ENCODE measurements around the gene ACSS3.

The ACSS3 gene

DNA sequence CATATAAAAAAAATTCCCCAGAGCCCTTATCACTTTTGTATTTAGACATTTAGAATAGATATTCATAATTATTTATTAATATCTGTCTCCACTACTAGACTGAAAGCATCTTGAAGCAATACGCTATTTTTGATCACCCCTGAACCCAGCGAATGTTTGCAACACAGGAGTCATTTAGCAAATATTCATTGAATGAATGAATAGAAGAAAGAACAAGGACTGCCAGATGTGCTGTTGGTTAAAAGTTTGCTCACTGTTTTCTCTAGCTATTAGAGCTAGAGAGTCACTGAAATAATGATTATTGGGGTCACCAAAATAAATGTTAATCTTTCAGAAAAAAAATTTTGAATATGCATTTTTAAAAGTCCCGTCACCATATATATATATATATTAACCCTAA lies 174.3 kb downstream of the ACSS3 start:
- Histone ChIP-seq H3K4me1 (ENCODE audit: control insufficient read depth in 1 of 2, insufficient read depth in 2 of 2, low read length in 2 of 2) (no peaks in the 10 kb centered on the region), H3K9ac (ENCODE audit: low read depth in 1 of 2, low read length in 2 of 2) (no peak overlapping the region), H3K27ac (ENCODE audit: low read depth, low read length) (no peak overlapping the region), H3K4me3 (ENCODE audit: low read depth in 1 of 2, low read length in 2 of 2) (no peak overlapping the region), H3K27me3 (ENCODE audit: control insufficient read depth in 1 of 2, insufficient read depth in 2 of 2, low read length in 2 of 2) (no peaks in the 10 kb centered on the region), H3K36me3 (ENCODE audit: control insufficient read depth in 1 of 2, insufficient read depth in 2 of 2, low read length in 2 of 2) (no peaks in the 10 kb centered on the region), H3K9me3 (ENCODE audit: control insufficient read depth in 1 of 2, low read length in 2 of 2) (no peaks in the 10 kb centered on the region)

DNA sequence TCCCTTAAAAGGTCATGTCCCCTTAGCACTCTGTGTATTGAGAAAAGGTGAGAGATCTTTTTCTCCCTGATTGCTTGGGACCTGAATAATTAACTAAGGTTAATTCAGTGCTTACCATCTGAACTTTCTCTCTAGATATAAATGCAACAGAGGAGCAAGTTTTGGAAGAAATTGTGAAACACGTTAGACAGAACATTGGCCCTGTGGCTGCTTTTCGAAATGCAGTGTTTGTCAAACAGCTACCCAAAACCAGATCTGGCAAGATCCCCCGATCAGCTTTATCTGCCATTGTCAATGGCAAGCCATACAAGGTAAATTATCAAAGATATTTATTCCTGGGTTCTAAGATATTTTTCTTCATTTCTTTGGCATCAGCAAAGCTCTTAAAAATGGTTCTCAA lies 175.5 kb downstream of the ACSS3 start:
- H3K36me3 ChIP-seq (ENCODE audit: control insufficient read depth in 1 of 2, insufficient read depth in 2 of 2, low read length in 2 of 2), result no peaks in the 10 kb centered on the region
- H3K9me3 ChIP-seq (ENCODE audit: control insufficient read depth in 1 of 2, low read length in 2 of 2), result no peaks in the 10 kb centered on the region
- H3K4me1 ChIP-seq (ENCODE audit: control insufficient read depth in 1 of 2, insufficient read depth in 2 of 2, low read length in 2 of 2), result no peaks in the 10 kb centered on the region
- no peaks in the 10 kb centered on the region for H3K27me3 ChIP-seq (ENCODE audit: control insufficient read depth in 1 of 2, insufficient read depth in 2 of 2, low read length in 2 of 2)
- no peak overlapping the region for H3K27ac ChIP-seq (ENCODE audit: low read depth, low read length)
- no peak overlapping the region for H3K9ac ChIP-seq (ENCODE audit: low read depth in 1 of 2, low read length in 2 of 2)
- H3K4me3 ChIP-seq (ENCODE audit: low read depth in 1 of 2, low read length in 2 of 2), result no peak overlapping the region

DNA sequence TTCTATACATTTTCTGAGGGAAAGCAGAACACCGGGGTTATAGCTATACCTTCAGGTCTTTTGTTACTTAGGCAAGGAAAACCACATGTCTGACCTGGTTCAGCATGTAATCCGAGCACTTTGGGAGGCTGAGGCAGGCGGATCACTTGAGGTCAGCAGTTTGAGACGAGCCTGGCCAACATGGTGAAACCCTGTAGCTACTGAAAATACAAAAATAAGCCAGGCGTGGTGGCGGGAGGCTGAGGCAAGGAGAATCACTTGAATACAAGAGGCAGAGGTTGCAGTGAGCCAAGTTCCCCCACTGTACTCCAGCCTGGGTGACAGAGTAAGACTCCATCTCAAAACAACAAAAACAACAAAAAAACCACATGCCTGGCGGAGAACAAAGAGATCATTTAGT lies 177.6 kb downstream of the ACSS3 start:
- H3K27me3 ChIP-seq (ENCODE audit: control insufficient read depth in 1 of 2, insufficient read depth in 2 of 2, low read length in 2 of 2), result no peaks in the 10 kb centered on the region
- H3K9ac ChIP-seq (ENCODE audit: low read depth in 1 of 2, low read length in 2 of 2), result no peak overlapping the region
- no peaks in the 10 kb centered on the region for H3K9me3 ChIP-seq (ENCODE audit: control insufficient read depth in 1 of 2, low read length in 2 of 2)
- no peak overlapping the region for H3K4me3 ChIP-seq (ENCODE audit: low read depth in 1 of 2, low read length in 2 of 2)
- H3K4me1 ChIP-seq (ENCODE audit: control insufficient read depth in 1 of 2, insufficient read depth in 2 of 2, low read length in 2 of 2), result no peaks in the 10 kb centered on the region
- H3K36me3 ChIP-seq (ENCODE audit: control insufficient read depth in 1 of 2, insufficient read depth in 2 of 2, low read length in 2 of 2), result no peaks in the 10 kb centered on the region
- no peak overlapping the region for H3K27ac ChIP-seq (ENCODE audit: low read depth, low read length)

DNA sequence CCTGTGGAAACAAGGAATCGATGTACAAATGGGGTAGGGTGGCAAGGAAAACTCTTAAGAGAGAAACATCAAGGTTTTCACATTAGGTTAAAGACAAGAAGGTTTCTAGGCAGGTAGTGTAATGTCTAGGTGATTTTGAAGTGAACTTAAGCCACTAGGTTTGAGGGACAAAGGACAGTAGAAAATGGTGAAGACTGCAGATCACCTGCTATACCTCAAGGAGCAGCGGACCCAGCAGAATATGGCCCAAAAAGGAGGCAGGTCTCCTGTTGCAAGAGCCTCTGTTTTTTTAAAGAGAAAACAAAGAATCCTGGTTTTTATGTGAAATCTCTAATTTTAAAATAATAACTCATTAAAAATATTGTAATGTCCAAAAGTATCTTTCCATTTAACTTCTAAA lies 178.1 kb downstream of the ACSS3 start:
- no peak overlapping the region for H3K4me3 ChIP-seq (ENCODE audit: low read depth in 1 of 2, low read length in 2 of 2)
- H3K27ac ChIP-seq (ENCODE audit: low read depth, low read length), result no peak overlapping the region
- no peaks in the 10 kb centered on the region for H3K36me3 ChIP-seq (ENCODE audit: control insufficient read depth in 1 of 2, insufficient read depth in 2 of 2, low read length in 2 of 2)
- H3K4me1 ChIP-seq (ENCODE audit: control insufficient read depth in 1 of 2, insufficient read depth in 2 of 2, low read length in 2 of 2), result no peaks in the 10 kb centered on the region
- no peaks in the 10 kb centered on the region for H3K9me3 ChIP-seq (ENCODE audit: control insufficient read depth in 1 of 2, low read length in 2 of 2)
- no peak overlapping the region for H3K9ac ChIP-seq (ENCODE audit: low read depth in 1 of 2, low read length in 2 of 2)
- H3K27me3 ChIP-seq (ENCODE audit: control insufficient read depth in 1 of 2, insufficient read depth in 2 of 2, low read length in 2 of 2), result no peaks in the 10 kb centered on the region

DNA sequence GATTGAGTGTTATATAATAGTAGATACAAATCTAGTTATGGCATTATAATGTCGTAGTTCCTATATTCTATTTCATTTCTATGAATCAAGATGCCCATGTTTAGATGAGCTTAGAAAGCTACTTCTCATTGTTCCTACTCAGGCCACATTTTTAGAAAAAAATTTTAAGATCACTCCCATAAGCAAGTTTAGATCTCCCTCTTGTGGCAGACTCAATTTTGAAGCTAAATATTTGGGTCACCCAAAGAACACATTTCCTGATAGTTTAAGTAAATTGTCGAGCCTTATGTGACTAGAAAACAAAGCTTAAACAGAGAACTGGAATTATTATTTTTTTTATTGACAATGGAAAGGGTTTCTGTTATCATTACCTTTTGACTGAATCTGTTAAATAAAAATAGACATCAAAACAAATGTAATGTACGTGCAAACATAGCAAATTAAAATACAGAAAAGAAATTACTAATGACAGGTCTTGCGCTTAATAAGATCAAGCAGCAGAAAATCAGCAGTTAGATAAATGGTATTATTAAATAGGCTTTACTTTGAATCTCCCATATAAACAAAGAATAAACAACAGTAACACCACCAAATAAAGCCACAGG lies 180.2 kb downstream of the ACSS3 start:
- H3K27ac ChIP-seq (ENCODE audit: low read depth, low read length), result no peak overlapping the region
- H3K9ac ChIP-seq (ENCODE audit: low read depth in 1 of 2, low read length in 2 of 2), result no peak overlapping the region
- H3K36me3 ChIP-seq (ENCODE audit: control insufficient read depth in 1 of 2, insufficient read depth in 2 of 2, low read length in 2 of 2), result no peaks in the 10 kb centered on the region
- no peaks in the 10 kb centered on the region for H3K4me1 ChIP-seq (ENCODE audit: control insufficient read depth in 1 of 2, insufficient read depth in 2 of 2, low read length in 2 of 2)
- no peaks in the 10 kb centered on the region for H3K9me3 ChIP-seq (ENCODE audit: control insufficient read depth in 1 of 2, low read length in 2 of 2)
- no peaks in the 10 kb centered on the region for H3K27me3 ChIP-seq (ENCODE audit: control insufficient read depth in 1 of 2, insufficient read depth in 2 of 2, low read length in 2 of 2)
- no peak overlapping the region for H3K4me3 ChIP-seq (ENCODE audit: low read depth in 1 of 2, low read length in 2 of 2)

DNA sequence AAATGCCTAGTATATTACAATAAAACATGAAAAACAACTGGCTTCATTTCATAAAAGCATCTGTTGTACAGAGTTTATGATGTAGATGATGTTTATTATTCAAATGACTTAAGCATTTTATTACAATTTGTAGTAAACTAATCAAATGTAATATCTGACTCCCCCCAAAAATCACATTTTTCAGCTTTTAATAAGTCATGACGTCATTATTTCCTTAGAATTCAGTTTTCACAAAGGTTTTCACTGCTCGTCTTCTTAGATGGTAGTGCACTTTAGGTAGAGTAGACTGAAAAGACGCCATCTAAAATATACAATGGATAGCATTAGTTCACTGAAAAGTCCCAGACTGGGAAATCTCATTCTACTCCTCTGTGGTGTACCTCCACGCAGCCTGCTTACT lies 181.5 kb downstream of the ACSS3 start:
- Histone ChIP-seq H3K27ac (ENCODE audit: low read depth, low read length) (no peak overlapping the region), H3K9me3 (ENCODE audit: control insufficient read depth in 1 of 2, low read length in 2 of 2) (no peaks in the 10 kb centered on the region), H3K36me3 (ENCODE audit: control insufficient read depth in 1 of 2, insufficient read depth in 2 of 2, low read length in 2 of 2) (no peaks in the 10 kb centered on the region), H3K27me3 (ENCODE audit: control insufficient read depth in 1 of 2, insufficient read depth in 2 of 2, low read length in 2 of 2) (no peaks in the 10 kb centered on the region), H3K4me3 (ENCODE audit: low read depth in 1 of 2, low read length in 2 of 2) (no peak overlapping the region), H3K9ac (ENCODE audit: low read depth in 1 of 2, low read length in 2 of 2) (no peak overlapping the region), H3K4me1 (ENCODE audit: control insufficient read depth in 1 of 2, insufficient read depth in 2 of 2, low read length in 2 of 2) (no peaks in the 10 kb centered on the region)

DNA sequence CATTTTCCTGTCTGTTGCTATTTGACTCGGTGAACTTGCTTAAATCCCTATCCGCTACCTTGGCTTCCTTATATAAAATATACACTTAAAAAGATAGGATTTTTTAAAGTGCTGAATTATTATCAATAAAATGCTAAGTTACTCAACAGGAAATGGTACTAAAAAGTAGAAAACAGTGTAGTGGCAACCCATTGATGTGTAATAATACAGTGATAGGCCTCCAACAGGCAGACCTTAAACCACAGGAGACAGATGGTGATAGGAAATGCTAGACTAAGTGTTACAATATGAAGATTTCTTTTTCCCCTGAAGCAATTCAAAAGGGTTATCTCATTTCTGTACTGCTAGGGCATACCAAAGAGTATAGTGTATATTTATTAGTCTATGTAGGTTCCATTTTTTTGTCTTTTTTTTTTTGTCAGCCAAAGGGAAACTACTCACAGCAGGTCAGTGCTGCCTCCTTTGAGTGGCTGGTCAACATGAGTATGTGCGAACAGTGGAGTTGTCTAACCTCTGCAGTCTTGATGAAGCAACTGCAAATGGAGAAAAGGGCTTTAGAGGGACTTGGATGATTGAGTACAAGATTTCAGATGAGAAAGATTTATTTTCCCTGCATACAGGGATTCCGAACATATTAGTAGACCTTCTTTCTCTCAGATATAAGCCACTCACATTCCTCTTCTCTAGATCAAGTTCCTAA lies 183.8 kb downstream of the ACSS3 start:
- no peak overlapping the region for H3K4me3 ChIP-seq (ENCODE audit: low read depth in 1 of 2, low read length in 2 of 2)
- H3K4me1 ChIP-seq (ENCODE audit: control insufficient read depth in 1 of 2, insufficient read depth in 2 of 2, low read length in 2 of 2), result no peaks in the 10 kb centered on the region
- no peaks in the 10 kb centered on the region for H3K36me3 ChIP-seq (ENCODE audit: control insufficient read depth in 1 of 2, insufficient read depth in 2 of 2, low read length in 2 of 2)
- H3K27me3 ChIP-seq (ENCODE audit: control insufficient read depth in 1 of 2, insufficient read depth in 2 of 2, low read length in 2 of 2), result no peaks in the 10 kb centered on the region
- no peak overlapping the region for H3K27ac ChIP-seq (ENCODE audit: low read depth, low read length)
- H3K9me3 ChIP-seq (ENCODE audit: control insufficient read depth in 1 of 2, low read length in 2 of 2), result no peaks in the 10 kb centered on the region
- no peak overlapping the region for H3K9ac ChIP-seq (ENCODE audit: low read depth in 1 of 2, low read length in 2 of 2)

DNA sequence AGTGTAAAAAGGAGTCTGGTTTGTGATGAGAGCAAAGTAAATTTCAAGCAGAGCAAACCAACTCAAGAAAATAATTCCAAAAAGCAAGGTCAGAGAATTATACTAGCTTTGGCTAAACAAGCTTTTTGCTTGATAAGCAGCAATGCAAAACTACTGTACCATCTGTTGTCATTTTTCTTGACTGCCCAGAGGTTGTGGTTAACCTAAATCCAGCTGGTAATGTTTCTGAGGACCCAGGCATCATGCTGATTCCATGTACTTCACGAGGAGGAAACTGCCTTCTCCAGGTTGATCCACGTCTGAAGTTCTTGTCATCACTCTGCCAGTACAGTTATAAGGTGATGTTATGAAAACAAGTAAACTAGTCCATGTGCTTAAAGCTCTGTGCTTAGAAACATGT lies 185.2 kb downstream of the ACSS3 start:
- Histone ChIP-seq H3K9me3 (ENCODE audit: control insufficient read depth in 1 of 2, low read length in 2 of 2) (no peaks in the 10 kb centered on the region), H3K9ac (ENCODE audit: low read depth in 1 of 2, low read length in 2 of 2) (no peak overlapping the region), H3K4me3 (ENCODE audit: low read depth in 1 of 2, low read length in 2 of 2) (no peak overlapping the region), H3K27me3 (ENCODE audit: control insufficient read depth in 1 of 2, insufficient read depth in 2 of 2, low read length in 2 of 2) (no peaks in the 10 kb centered on the region), H3K27ac (ENCODE audit: low read depth, low read length) (no peak overlapping the region), H3K36me3 (ENCODE audit: control insufficient read depth in 1 of 2, insufficient read depth in 2 of 2, low read length in 2 of 2) (no peaks in the 10 kb centered on the region), H3K4me1 (ENCODE audit: control insufficient read depth in 1 of 2, insufficient read depth in 2 of 2, low read length in 2 of 2) (no peaks in the 10 kb centered on the region)

DNA sequence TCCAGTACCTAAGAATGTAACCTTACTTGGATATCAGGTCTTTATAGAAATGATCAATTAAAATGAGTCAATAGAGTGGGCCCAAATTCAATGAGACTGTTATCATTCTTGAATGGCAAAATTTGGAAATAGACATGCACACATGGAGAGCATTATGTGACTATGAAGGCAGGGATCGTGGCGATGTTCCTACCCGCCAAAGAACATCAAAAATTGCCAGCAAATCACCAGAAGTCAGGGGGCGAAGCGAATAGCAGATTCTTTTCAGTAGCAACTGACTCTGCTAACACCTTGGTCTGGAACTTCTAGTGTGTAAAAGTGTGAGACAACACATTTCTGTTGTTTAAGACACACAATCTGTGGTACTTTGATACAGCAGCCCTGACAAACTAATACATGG lies 192.5 kb downstream of the ACSS3 start:
- Histone ChIP-seq H3K9me3 (ENCODE audit: control insufficient read depth in 1 of 2, low read length in 2 of 2) (no peaks in the 10 kb centered on the region), H3K4me1 (ENCODE audit: control insufficient read depth in 1 of 2, insufficient read depth in 2 of 2, low read length in 2 of 2) (no peaks in the 10 kb centered on the region), H3K4me3 (ENCODE audit: low read depth in 1 of 2, low read length in 2 of 2) (no peak overlapping the region), H3K36me3 (ENCODE audit: control insufficient read depth in 1 of 2, insufficient read depth in 2 of 2, low read length in 2 of 2) (no peaks in the 10 kb centered on the region), H3K27me3 (ENCODE audit: control insufficient read depth in 1 of 2, insufficient read depth in 2 of 2, low read length in 2 of 2) (no peaks in the 10 kb centered on the region), H3K9ac (ENCODE audit: low read depth in 1 of 2, low read length in 2 of 2) (no peak overlapping the region), H3K27ac (ENCODE audit: low read depth, low read length) (no peak overlapping the region)

DNA sequence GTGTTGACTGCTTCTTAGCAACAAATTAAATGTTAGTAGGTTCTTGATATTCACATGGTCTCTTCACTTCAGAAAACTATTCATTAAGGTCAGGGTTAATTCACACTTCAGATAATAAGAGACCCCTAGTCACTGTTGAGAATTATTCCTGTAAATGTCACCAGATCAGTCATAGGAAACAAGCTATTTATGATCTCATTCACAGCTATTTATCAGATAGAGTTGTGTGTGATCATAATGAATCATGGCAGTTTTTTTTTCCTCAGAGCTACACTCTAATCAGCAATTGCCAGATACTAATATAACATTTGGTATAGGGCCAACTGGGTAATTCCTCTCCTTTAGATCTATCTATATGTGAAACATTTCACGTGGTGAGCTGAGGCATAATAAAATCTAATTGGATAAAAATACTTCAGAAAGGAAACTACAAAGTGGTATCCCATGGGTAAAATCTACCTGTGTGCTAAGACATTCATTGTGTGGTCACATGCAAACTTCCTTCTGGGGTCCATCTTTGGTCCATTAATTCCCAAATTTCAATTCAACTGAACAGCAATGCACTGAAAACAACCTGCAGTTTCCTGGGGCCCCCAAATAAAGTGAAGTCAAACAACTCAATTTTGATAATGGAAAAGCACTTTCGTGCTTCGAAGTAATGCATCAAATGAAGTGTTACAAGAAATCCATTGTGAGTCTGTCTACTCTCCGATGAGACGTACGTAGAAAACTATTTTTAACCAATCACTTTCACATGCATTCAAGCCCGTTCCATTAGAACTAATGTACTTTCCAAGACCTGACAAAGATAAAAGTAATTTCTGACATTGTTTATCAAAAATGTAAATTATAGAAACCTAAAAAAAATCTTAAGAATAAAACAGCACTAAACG lies 197.0 kb downstream of the ACSS3 start:
- Histone ChIP-seq H3K27me3 (ENCODE audit: control insufficient read depth in 1 of 2, insufficient read depth in 2 of 2, low read length in 2 of 2) (no peaks in the 10 kb centered on the region), H3K4me1 (ENCODE audit: control insufficient read depth in 1 of 2, insufficient read depth in 2 of 2, low read length in 2 of 2) (no peaks in the 10 kb centered on the region), H3K9me3 (ENCODE audit: control insufficient read depth in 1 of 2, low read length in 2 of 2) (no peaks in the 10 kb centered on the region), H3K4me3 (ENCODE audit: low read depth in 1 of 2, low read length in 2 of 2) (no peak overlapping the region), H3K9ac (ENCODE audit: low read depth in 1 of 2, low read length in 2 of 2) (no peak overlapping the region), H3K36me3 (ENCODE audit: control insufficient read depth in 1 of 2, insufficient read depth in 2 of 2, low read length in 2 of 2) (no peaks in the 10 kb centered on the region), H3K27ac (ENCODE audit: low read depth, low read length) (no peak overlapping the region)
